ENCODE measurements around the gene HSFX2.
"Not testable (repeated sequence)": the region's sequence is repeated elsewhere in the genome, so short reads cannot be mapped to it uniquely, and the experiment has no call there.

DNA sequence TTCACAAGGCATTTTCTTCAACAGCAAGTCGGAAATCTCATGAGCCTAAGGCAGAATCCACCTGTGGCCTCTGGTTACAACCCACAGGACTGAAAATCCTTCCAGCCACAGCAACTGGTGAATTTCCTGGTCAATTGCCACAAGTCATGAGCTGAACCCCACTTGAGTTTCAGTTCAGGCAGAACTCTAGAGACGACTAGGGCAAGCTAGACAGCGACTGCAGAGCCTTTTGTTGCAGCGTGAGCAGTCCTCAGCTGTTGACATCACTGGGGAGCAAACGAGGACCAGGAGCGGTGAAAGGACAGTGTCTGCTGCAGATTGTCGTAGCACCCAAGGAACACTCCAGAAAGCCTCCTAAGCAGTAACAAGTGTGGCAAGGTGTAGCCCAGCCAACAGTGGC, 829 bp upstream of the HSFX2 start:
- TF ChIP-seq, protein P1, sequence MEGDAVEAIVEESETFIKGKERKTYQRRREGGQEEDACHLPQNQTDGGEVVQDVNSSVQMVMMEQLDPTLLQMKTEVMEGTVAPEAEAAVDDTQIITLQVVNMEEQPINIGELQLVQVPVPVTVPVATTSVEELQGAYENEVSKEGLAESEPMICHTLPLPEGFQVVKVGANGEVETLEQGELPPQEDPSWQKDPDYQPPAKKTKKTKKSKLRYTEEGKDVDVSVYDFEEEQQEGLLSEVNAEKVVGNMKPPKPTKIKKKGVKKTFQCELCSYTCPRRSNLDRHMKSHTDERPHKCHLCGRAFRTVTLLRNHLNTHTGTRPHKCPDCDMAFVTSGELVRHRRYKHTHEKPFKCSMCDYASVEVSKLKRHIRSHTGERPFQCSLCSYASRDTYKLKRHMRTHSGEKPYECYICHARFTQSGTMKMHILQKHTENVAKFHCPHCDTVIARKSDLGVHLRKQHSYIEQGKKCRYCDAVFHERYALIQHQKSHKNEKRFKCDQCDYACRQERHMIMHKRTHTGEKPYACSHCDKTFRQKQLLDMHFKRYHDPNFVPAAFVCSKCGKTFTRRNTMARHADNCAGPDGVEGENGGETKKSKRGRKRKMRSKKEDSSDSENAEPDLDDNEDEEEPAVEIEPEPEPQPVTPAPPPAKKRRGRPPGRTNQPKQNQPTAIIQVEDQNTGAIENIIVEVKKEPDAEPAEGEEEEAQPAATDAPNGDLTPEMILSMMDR (IDR thresholded peaks at IDR 0.05) = not testable (repeated sequence)
- not testable (repeated sequence) for TF ChIP-seq EP300 (IDR thresholded peaks at IDR 0.05)

Measured in suprapubic skin (tissue), 3 donors.